HUES6 (cell line): ENCODE results near the gene SLC6A2.

Experiments
- H3K27ac ChIP-seq: 2 replicates; pipeline ENCODE4 v1.7.0; 2013; ENCODE audit warnings: low read depth, mild to moderate bottlenecking, low read length, inconsistent platforms
- H3K27me3 ChIP-seq: 2 replicates; pipeline ENCODE4 v1.6.1; 2013; ENCODE audit warnings: low read length; ENCODE audit not compliant: control insufficient read depth, insufficient read depth
- H3K36me3 ChIP-seq: 2 replicates; pipeline ENCODE4 v1.6.1; 2013; ENCODE audit warnings: low read length; ENCODE audit not compliant: control insufficient read depth, insufficient read depth
- H3K4me1 ChIP-seq: 2 replicates; pipeline ENCODE4 v1.6.1; 2013; ENCODE audit warnings: low read length; ENCODE audit not compliant: control insufficient read depth, insufficient read depth
- H3K4me3 ChIP-seq: 2 replicates; pipeline ENCODE4 v1.5.1; 2013; ENCODE audit warnings: low read depth, low read length
- H3K9ac ChIP-seq: one replicate; pipeline ENCODE4 v1.6.1; 2013; ENCODE audit warnings: mild to moderate bottlenecking, low read length
- H3K9me3 ChIP-seq: 2 replicates; pipeline ENCODE4 v1.6.1; 2013; ENCODE audit warnings: low read depth, low read length; ENCODE audit not compliant: control insufficient read depth, insufficient read depth

Gene SLC6A2

GRCh38 chr16:55711959-55712876, 56.4 kb downstream of the SLC6A2 start:
- no peaks in the 10 kb centered on the region for H3K9me3 ChIP-seq
- H3K4me1 ChIP-seq = no peaks in the 10 kb centered on the region
- no peaks in the 10 kb centered on the region for H3K36me3 ChIP-seq
- H3K4me3 ChIP-seq = no peak overlapping the region
- H3K27ac ChIP-seq = no peak overlapping the region
- H3K27me3 ChIP-seq = peaks cover 13% of the 10 kb centered on the region; the same call in 1 of the 2 replicates
- no peak overlapping the region for H3K9ac ChIP-seq

- H3K9me3 ChIP-seq = no peaks in the 10 kb centered on the region
- H3K27ac ChIP-seq = no peak overlapping the region
- no peaks in the 10 kb centered on the region for H3K4me1 ChIP-seq
- H3K36me3 ChIP-seq = no peaks in the 10 kb centered on the region
- H3K9ac ChIP-seq = no peak overlapping the region
- peaks cover 14% of the 10 kb centered on the region; the same call in 1 of the 2 replicates for H3K27me3 ChIP-seq
- no peak overlapping the region for H3K4me3 ChIP-seq
Measured at GRCh38 chr16:55713103-55713502, 57.3 kb downstream of the SLC6A2 start.

- no peaks in the 10 kb centered on the region for H3K36me3 ChIP-seq
- no peaks in the 10 kb centered on the region for H3K9me3 ChIP-seq
- no peaks in the 10 kb centered on the region for H3K4me1 ChIP-seq
- H3K27ac ChIP-seq = no peak overlapping the region
- peaks cover 11% of the 10 kb centered on the region for H3K27me3 ChIP-seq
- H3K4me3 ChIP-seq = no peak overlapping the region
- H3K9ac ChIP-seq = no peak overlapping the region
Measured at GRCh38 chr16:55717326-55717725, 61.5 kb downstream of the SLC6A2 start.

- Histone ChIP-seq H3K4me3 (no peak overlapping the region), H3K27me3 (peaks cover 7% of the 10 kb centered on the region; the same call in 1 of the 2 replicates), H3K4me1 (no peaks in the 10 kb centered on the region), H3K9me3 (no peaks in the 10 kb centered on the region), H3K9ac (no peak overlapping the region), H3K27ac (no peak overlapping the region), H3K36me3 (no peaks in the 10 kb centered on the region)
Measured at GRCh38 chr16:55725055-55725777, 69.4 kb downstream of the SLC6A2 start.

- Histone ChIP-seq H3K27ac (no peak overlapping the region), H3K4me3 (no peak overlapping the region), H3K27me3 (0 out of 2 replicates have a peak, but pooled peaks cover 3% of the 10 kb centered on the region), H3K9ac (no peak overlapping the region), H3K4me1 (no peaks in the 10 kb centered on the region), H3K9me3 (no peaks in the 10 kb centered on the region), H3K36me3 (no peaks in the 10 kb centered on the region)
Measured at GRCh38 chr16:55728797-55729196, 73.0 kb downstream of the SLC6A2 start.

GRCh38 chr16:55730115-55730514, 74.3 kb downstream of the SLC6A2 start:
- Histone ChIP-seq H3K4me3 (no peak overlapping the region), H3K9ac (no peak overlapping the region), H3K27ac (no peak overlapping the region), H3K36me3 (no peaks in the 10 kb centered on the region), H3K9me3 (no peaks in the 10 kb centered on the region), H3K27me3 (0 out of 2 replicates have a peak, but pooled peaks cover 3% of the 10 kb centered on the region), H3K4me1 (no peaks in the 10 kb centered on the region)

- no peaks in the 10 kb centered on the region for H3K36me3 ChIP-seq
- H3K27me3 ChIP-seq = 0 out of 2 replicates have a peak, but pooled peaks cover under 1% of the 10 kb centered on the region
- H3K27ac ChIP-seq = no peak overlapping the region
- H3K4me1 ChIP-seq = no peaks in the 10 kb centered on the region
- H3K4me3 ChIP-seq = no peak overlapping the region
- H3K9ac ChIP-seq = no peak overlapping the region
- H3K9me3 ChIP-seq = no peaks in the 10 kb centered on the region
Measured at GRCh38 chr16:55732496-55732895, 76.7 kb downstream of the SLC6A2 start.

- Histone ChIP-seq H3K4me3 (no peak overlapping the region), H3K4me1 (no peaks in the 10 kb centered on the region), H3K9ac (no peak overlapping the region), H3K27ac (no peak overlapping the region), H3K27me3 (no peaks in the 10 kb centered on the region; the same call in 1 of the 2 replicates), H3K36me3 (no peaks in the 10 kb centered on the region), H3K9me3 (no peaks in the 10 kb centered on the region)
Measured at GRCh38 chr16:55734665-55735064, 78.9 kb downstream of the SLC6A2 start.

- Histone ChIP-seq H3K9me3 (no peaks in the 10 kb centered on the region), H3K9ac (no peak overlapping the region), H3K36me3 (no peaks in the 10 kb centered on the region), H3K4me1 (no peaks in the 10 kb centered on the region), H3K27me3 (no peaks in the 10 kb centered on the region; the same call in 1 of the 2 replicates), H3K27ac (no peak overlapping the region), H3K4me3 (no peak overlapping the region)
Measured at GRCh38 chr16:55735120-55735781, 79.5 kb downstream of the SLC6A2 start.

GRCh38 chr16:55736671-55737070, 80.9 kb downstream of the SLC6A2 start:
- Histone ChIP-seq H3K4me3 (no peak overlapping the region), H3K9me3 (no peaks in the 10 kb centered on the region), H3K27ac (no peak overlapping the region), H3K9ac (no peak overlapping the region), H3K36me3 (no peaks in the 10 kb centered on the region), H3K4me1 (no peaks in the 10 kb centered on the region), H3K27me3 (peaks cover 3% of the 10 kb centered on the region; the same call in 1 of the 2 replicates)
